HG03469 (cell line): ENCODE measurements around the gene ELANE.

Source experiments
- ATAC-seq: cut with Tn5 transposase; IDR thresholded peaks from one replicate; pipeline ENCODE4 v1.9.1; 2021; ENCODE audit warnings: mild to moderate bottlenecking, moderate library complexity, moderate number of reproducible peaks; ENCODE audit not compliant: unreplicated experiment

ELANE gene

GRCh38 chr19:852136-853013 lies at the start of gene ELANE:
ELANE (plus strand) TSS chr19:852303; CDS start chr19:852329, 26 bp downstream.
- ATAC-seq = no peak

DNA sequence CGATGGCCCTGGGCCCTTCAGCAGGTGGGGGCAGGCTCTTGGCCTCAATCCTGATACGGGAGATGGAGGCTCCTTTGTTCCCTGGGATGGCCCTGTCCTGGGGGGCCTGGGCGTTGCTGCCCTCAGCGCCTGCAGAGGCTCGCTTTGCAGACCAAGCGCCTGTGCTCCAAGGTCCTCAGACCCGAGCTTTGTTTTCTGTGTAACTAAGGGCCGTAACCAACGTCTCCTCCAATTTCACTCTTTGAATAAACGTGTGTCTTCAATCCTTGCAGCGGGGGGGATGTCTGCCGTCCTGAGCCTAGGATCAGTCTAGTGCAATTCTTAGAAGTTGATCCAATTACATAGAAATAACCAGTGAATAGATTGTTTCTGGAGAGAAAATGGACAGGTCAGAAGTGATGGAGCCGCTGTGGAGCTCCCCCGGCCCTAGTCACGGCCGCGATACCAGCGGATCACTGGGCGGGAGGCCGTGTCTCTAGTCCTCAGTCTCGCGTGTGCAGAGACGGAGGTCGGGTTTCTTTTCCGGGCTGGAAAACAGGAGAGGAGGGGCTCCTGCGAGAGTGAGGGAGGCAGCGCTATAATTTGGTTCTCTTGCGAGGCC lies 49.5 kb upstream of the ELANE start:
- ATAC-seq = no peak

GRCh38 chr19:803099-803561 lies 49.0 kb upstream of the ELANE start:
- ATAC-seq = no peak

DNA sequence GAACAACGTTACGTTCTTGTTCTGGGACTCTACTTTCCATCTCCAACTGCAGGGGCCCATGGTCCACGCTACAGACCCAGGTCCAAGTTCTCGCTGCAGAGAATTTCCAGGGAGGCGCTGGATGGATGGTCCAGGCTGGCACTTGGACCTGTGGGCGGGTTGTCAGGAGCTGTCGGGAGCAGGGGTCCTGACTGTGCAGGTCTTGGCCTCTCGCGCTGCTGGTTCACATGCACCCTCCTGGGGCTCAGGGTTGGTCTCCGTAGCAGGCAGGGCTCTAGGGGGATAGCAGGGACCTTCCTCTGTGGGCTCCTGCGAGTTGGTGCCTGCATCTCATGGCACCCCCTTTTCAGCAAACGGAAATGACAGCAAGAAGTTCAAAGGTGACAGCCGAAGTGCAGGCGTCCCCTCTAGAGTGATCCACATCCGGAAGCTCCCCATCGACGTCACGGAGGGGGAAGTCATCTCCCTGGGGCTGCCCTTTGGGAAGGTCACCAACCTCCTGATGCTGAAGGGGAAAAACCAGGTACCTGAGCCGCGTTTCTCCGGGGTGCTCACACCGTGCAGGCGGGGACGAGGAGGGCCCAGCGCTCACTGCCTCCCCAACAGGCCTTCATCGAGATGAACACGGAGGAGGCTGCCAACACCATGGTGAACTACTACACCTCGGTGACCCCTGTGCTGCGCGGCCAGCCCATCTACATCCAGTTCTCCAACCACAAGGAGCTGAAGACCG lies 48.3 kb upstream of the ELANE start:
- ATAC-seq = no peak

DNA sequence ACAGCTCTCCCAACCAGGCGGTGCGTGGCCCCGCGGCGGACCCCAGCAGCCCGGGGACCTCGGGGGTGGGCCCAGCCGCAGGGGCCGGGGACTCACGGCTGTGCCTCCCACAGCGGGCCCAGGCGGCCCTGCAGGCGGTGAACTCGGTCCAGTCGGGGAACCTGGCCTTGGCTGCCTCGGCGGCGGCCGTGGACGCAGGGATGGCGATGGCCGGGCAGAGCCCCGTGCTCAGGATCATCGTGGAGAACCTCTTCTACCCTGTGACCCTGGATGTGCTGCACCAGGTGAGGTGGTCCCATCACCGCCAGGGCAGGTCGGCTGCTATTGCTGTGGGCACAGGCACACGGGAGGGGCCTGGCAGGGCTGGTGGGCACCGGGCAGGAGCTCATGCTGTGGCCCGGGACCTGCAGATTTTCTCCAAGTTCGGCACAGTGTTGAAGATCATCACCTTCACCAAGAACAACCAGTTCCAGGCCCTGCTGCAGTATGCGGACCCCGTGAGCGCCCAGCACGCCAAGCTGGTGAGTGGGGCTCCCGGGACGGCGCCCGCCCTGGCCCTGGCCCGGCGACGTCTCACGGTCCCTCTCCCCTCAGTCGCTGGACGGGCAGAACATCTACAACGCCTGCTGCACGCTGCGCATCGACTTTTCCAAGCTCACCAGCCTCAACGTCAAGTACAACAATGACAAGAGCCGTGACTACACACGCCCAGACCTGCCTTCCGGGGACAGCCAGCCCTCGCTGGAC lies 47.5 kb upstream of the ELANE start:
- no peak for ATAC-seq

DNA sequence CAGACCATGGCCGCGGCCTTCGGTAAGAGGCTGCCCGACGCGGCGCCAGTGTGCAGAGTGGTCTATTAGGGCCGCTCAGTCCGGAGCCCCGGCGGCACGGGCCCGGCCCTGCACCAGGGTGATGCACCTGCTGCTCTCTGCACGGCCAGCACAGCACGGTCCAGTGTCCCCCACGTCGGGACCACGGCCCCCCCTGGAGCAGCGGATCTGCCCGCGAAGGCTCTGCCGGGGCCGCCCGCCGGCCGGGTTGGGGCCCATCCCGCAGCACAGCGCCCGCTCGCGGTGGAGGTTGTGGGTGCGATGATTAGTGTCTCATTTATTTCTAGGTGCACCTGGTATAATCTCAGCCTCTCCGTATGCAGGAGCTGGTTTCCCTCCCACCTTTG lies 46.9 kb upstream of the ELANE start:
- ATAC-seq = no peak

GRCh38 chr19:805600-806550 lies 46.2 kb upstream of the ELANE start:
- no peak for ATAC-seq

DNA sequence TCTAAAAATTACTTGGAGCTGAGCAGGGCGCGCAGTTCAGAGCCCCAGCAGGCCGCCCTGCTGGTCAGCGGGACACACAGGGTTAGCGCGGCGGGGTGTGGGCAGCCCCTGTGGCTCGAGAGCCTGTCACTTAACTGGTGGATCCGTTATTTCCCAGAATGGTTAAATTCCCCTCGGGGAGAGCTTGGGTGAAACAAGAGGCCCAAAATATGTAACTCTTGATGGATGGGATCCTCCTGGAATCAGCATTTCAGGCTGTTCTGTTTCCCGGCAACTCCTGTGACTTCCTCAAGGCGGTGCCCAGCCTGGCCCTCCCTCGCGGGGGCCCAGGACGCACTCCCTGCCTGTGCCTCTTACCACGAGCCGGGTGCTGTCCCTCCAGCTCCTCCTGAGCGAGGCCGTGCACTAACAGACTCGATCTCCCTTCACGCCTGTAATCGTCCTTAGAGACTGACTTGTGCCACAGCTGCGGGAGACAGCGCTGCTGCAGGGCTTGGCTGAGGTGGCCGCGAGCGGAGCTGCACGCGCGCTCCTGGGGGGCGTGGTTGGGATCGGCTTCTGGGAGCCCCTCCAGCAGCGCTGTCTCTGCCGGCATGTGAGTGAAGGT lies 45.2 kb upstream of the ELANE start:
- no peak for ATAC-seq

GRCh38 chr19:807627-808422 lies 44.3 kb upstream of the ELANE start:
- ATAC-seq = no peak

DNA sequence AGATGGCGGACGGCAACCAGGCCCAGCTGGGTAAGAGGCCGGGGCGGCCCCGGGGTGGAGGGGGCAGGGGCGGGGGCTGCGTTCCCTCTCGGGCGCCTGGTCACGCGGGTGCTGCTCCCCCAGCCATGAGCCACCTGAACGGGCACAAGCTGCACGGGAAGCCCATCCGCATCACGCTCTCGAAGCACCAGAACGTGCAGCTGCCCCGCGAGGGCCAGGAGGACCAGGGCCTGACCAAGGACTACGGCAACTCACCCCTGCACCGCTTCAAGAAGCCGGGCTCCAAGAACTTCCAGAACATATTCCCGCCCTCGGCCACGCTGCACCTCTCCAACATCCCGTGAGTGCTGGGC lies 43.7 kb upstream of the ELANE start:
- ATAC-seq = no peak

DNA sequence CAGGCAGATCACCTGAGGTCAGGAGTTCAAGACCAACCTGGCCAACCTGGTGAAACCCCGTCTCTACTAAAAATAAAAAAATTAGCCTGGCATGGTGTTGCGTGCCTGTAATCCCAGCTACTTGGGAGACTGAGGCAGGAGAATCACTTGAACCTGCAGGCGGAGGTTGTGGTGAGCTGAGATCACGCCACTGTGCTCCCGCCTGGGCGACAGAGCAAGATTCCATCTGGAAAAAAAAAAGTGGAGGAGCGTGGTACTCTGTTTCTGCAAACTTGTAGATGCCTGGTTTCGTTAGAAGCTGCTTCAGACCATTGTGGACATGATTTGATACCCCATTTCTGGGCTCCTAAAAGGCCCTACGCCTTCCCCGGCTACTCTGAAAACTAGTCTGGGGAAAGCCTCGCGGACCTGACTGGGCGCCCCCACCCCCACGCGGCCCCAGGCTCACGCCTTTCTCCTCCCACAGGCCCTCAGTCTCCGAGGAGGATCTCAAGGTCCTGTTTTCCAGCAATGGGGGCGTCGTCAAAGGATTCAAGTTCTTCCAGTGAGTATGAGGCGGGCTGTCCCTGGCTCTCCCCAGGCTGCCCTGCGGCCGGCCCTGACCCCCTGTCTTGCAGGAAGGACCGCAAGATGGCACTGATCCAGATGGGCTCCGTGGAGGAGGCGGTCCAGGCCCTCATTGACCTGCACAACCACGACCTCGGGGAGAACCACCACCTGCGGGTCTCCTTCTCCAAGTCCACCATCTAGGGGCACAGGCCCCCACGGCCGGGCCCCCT lies 41.8 kb upstream of the ELANE start:
- ATAC-seq = no peak

GRCh38 chr19:810883-811489 lies 41.1 kb upstream of the ELANE start:
- no peak for ATAC-seq

GRCh38 chr19:811506-812048 lies 40.5 kb upstream of the ELANE start:
- no peak for ATAC-seq

GRCh38 chr19:812049-812746 lies 39.9 kb upstream of the ELANE start:
- ATAC-seq = no peak

DNA sequence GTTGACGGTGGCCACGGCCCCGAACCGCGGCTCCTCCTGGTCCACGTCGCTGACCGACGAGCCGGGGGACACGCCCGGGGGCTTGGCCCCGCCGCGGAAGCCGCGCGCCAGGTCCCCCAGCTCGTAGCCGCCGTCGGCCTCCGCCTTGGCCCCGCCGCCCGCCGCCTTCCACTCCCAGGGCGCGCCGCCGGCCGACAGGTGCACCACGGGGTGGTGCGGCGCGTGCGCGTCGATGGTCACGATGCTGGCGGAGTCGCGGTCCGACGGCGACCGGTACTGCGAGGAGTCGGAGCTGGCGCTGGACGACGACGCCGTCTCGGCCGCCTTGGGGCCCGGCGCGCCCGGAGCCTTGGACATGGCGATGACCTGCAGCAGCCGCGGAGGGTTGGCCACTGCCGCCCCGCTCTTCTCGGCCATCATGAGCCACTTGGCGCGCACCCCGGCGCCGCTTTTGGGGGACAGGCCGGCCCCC lies 39.3 kb upstream of the ELANE start:
- ATAC-seq = no peak
